Fibroblast of skin of right biceps (primary cell): ENCODE results near the gene LRP2BP.
"Not testable (repeated sequence)": the region's sequence is repeated elsewhere in the genome, so short reads cannot be mapped to it uniquely, and the experiment has no call there.

Source experiments
- DNase-seq: peaks from one replicate; pipeline ENCODE4 v3.0.0-alpha.2; 2013

Gene LRP2BP

DNA sequence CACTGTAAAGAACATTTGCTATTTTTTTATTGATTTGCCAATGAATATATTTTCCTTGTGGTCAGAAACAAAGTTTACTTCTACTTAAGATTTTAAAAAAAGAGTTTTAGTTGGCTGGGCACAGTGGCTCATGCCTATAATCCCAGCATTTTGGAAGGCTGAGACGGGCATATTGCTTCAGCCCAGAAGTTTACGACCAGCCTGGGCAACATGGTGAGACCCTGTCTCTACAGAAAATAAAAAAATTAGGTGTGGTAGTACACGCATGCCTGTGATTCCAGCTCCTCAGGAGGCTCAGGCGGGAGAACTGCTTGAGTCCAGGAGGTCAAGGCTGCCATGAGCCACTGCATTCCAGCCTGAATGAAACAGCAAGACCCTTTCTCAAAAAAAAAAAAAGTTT lies 36.8 kb downstream of the LRP2BP start:
- DNase-seq = peak; percentile 46

DNA sequence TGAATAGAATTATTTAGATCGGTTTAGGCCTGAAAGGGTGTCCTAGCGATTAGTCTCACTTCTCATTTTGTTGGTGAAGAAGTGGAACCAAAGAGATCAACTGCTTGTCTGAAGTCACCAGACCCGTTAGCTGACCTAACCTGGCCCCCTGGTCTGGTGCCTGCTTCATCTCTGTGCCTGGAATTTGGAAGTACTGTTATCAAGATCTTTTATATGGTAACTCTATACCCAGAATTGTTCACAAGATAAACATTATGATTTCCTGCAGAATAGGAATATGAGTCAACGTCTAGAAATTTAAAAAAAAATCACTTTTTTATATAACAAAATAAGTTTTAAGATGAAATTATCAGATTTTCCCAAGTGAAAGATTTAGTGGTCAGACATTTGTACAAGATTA lies 37.2 kb downstream of the LRP2BP start:
- DNase-seq = peak; percentile 70

DNA sequence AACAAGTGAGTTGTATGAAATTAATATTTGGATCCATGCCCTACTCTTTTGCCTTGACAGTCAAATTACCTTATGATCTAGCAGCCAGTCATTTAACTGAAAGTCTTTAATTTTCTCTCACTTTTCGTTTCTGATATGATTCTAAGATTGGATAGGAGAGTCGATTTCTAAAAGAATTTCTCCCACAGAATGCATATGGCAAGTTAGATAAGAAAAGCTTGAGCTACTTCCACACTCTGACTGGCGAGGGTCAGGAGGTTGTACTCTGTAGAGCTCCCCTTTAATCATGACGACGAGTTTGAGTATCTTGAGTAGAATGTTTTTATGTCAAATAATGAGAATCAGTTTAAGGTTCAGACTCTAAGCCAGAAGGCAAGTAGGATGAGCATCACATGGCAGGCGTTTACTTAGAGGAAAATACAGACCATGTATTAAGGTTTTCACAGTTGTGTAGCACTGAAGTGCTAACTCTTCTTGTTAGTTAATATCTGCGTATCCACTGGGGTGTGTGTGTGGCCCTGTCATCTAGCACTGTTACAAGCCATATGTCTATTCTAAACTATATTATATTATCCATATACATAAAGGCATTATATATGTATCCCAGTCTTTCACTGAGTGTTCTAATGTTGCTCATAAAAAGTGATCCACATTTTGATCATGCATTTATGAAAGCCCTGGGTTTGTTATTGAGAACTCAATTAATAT lies 37.8 kb downstream of the LRP2BP start:
- no peak for DNase-seq

DNA sequence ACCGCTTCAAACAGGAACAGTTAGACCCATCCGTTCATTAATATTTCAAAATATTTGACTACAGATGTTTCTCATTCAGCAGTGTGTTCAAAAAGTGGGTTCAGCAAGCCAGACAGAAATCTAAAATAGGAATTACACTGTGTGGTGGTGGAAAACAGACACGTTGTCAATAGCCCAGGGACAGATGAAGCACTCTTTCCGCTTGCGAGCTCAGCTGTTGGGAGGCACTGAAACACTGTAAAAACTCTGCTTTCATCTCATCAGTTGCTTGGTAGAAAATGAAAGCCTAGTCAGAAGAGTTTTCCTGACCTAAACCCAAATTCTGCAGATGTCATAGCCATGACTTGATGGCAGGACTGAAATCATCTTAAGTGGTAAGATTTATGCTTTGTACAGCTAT lies 38.5 kb downstream of the LRP2BP start:
- peak; percentile 34 for DNase-seq

DNA sequence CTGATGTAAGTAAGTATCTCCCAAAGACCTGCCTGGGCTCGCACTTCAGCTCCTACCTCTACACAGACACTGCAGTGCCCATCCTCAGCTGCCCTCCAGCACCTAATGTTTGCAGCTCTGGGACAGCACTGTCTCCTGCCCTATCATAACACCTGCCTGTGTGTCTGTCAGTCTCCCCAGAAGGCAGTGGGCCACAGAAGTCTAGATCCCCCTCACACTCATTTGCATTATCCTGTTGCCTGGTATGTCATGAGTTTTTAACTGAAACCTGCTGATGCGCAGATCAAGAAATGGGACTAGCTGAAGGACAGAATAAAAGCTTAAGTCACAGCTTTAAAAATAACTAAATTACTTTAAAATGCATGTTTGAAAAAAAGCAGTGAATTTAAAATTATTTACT lies 43.0 kb downstream of the LRP2BP start:
- DNase-seq = no peak

DNA sequence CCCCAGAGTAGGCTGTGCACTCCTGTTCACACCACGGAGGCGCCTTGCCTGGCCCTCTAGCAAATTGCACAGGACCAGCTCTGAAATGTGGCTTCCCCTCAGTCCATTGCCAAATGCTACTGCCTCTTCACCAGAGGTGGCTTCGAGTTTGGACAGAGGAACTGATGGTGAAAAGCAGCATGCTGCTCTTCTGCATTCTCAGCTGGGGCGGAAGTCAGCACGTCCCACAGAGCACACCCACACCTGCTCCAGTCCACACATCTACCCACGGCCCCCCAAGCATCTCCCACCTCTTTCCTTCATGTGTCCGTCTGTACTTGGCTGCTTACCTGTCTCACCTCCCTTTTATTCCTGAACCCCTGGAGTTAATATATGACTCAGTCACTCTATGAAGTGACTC lies 43.5 kb downstream of the LRP2BP start:
- no peak for DNase-seq

DNA sequence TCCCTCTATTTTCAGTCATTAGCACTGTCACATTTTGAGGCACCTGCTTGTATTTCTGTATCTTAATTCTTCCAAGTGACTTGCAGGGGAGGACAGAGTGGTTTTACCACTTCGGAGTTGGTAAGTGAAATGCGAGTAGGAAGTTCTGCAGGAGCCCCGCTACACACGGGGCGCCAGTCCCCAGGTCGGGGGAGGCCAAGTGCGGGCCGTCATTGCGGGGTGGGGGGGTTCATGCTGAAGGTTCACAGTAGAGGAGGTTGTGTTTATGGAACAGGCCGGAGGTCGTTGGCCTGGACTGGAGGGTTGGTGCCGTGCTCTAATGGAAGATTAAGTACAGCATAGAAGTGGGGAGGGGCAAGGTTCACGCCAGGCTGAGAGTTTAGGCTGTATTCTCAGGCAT lies 44.0 kb downstream of the LRP2BP start:
- DNase-seq = no peak

DNA sequence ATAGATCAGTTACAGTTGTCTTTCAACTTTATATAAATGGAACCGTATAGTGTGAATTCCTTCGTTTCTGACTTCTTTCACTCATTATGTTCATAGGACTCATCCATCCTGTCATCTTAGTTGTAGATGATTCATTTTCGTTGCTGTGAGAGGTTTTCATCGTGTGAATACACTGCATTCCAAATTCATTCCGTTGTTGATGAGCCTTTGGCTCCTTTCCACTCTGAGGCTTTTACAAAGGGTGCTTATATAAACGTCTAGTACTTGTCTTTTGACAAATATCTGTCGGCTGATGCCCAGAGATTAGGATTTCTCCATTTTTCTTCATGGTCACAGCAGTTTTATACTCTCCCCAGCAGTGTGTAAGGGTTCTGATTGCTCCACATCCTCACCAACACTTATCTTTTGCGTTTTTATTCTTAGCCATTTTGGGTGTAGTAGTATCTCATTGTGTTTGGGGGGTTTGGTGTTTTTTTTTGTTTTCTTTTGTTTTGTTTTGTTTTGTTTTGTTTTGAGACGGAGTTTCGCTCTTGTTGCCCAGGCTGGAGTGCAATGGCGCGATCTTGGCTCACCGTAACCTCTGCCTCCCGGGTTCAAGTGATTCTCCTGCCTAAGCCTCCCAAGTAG lies 48.6 kb downstream of the LRP2BP start:
- DNase-seq = peak; percentile 78

DNA sequence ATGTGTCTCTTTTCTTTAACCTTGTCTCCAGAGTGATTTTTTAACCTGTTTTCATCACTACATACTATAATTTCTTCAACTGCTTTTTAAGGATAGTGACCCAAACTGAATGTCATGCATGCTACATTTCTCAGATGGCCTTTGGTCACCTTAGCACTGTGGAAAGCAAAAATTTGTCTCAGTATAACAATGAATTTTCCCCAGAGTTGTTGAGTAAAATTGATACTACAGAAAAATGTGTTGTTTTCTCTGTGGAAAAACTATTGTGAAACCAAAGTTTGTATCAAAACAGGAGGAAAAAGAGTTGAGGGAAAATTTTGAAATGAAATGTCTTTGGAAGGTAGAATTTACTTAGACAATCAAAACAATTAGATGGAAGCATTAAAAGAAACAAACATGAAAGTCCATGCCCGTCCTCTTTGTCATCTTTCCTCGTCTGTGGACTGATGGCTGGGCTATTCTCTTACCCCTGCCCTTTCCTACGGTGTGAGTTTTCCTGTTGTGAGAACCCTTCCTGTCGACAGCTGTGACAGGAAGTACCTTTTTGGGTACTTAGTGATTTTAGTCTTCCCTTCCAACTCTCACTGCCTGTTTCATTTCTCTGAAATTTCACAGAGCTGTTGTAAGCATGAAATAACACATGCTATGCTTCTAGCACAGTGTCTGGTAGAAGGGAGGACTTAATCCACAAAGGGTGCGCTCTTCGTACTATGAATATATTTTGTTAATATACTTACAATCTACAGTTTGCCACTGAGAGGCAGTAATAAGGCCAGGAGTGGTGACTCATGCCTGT lies 50.8 kb downstream of the LRP2BP start:
- no peak for DNase-seq

DNA sequence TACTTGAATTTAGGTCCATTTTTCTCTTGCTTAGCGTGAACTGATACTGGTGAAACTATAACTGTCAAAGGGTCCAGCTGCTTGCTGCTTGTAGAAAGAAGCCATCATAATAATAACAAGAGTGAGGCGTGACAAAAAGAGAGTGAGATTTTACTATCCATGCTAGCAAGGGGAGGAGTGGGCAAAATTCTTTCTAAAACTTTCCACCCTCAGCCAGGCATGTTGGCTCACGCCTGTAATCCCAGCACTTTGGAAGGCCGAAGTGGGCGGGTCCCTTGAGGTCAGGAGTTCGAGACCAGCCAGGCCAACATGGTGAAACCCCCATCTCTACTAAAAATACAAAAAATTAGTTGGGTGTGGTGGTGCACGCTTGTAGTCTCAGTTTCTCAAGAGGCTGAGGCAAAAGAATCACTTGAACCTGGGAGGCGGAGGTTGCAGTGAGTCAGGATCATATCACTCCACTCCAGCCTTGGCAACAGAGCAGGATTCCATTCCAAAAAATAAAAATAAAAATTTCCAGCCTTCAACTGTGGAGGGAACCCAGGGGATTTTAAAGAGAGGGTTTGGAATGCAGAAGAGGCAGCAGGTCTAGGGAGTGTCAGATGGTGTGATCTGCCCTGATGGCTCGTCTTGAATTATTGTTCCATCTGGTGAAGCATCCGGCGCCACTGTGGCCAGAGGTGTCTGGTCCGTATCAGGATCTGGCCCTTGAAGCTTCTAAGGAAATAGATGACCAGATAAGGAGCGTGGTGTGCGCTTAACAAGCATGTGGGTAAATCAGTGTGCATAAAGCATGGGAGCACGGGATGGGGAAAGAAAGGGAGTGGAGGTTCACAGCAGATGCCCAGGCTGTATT lies 51.8 kb downstream of the LRP2BP start:
- peak; percentile 73 for DNase-seq

DNA sequence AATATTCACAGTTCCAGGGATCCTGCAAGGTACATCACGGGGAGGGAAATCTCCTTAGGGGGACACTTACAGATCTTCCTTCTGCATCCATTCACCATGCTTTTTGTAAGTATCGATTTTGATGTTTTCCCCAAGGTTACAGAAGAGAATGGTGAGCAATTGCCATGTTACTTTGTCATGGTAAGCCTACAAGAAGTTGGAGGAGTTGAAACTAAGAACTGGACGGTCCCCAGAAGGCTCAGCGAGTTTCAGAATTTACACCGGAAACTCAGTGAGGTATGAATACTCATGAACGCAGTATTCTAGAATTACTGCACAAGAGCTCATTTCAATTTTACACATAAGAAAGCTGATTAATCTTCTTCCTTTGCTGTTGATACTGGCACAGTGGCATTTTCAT lies 53.9 kb downstream of the LRP2BP start:
- no peak for DNase-seq

DNA sequence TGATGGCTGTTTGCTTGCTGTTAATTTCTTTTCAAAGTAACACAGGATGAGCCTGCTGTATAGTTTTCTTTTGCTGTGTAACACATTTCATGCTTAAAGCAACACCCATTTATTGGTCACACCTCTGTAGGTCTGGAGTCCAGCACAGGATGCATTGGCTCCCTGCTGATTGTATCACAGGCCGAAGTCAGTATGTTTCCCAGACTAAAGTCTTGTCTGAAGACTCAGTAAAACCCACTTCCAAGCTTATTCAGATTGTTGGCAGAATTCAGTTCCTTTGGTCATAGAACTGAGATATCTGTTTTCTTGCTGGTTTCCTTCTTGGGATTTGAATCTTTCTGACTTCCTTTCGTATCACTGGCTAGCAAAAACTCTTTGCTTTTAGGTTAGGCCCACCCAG lies 54.3 kb downstream of the LRP2BP start:
- DNase-seq = no peak

DNA sequence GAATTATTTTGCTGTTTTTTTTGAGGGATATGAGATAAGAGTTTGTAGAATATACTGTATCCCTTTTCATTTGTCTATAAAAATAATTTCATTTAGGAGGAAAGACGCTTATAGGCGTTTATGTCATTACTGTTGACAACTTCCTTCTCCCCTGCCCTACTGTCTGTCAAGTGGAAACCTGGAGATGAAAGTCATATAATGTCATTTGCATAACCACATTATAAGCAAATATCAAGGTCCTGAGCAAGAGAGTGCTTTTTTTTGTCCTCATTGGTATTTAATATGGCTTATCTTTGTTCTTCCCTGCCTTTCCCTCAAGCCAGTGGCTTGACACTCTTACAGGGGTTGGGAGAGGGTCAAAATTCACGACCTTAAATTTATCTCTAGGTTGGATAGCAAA lies 55.8 kb downstream of the LRP2BP start:
- DNase-seq = no peak

DNA sequence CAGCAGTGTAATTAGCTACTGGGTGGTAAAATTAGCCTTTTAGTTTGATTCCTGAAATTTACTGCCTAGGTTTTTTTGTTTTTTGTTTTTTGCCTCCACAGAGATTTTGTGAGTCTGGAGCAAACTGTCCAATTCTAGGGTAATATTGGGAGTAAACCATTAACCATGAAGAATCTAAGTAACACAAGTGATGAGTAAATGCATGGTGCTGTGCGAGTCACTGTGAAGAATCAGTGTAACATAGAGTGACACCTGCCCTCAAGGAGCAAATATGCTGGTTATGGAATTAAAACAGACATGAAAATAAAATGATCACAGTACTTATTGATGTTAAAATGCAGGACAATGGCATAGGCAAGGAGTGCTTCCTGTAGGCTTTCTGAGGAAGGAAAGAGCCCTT lies 60.1 kb downstream of the LRP2BP start:
- no peak for DNase-seq

DNA sequence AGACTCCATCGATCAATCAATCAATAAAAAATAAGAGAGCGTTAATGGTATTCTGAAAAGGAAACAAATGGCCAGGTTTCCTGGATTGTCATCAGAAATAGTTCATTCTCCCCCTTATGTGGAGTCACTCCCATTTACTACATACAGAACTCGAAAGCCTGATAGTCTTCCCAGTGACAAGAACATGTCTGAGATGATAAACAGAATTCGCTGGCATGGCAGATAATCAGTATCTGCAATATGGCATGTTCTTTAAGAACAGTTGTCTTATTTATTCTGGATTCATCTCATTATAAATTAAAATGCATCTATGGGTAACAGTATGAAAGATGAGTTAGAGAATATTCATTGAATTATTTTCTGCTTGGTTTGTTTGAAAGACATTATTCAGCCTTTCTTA lies 61.4 kb downstream of the LRP2BP start:
- DNase-seq = no peak

DNA sequence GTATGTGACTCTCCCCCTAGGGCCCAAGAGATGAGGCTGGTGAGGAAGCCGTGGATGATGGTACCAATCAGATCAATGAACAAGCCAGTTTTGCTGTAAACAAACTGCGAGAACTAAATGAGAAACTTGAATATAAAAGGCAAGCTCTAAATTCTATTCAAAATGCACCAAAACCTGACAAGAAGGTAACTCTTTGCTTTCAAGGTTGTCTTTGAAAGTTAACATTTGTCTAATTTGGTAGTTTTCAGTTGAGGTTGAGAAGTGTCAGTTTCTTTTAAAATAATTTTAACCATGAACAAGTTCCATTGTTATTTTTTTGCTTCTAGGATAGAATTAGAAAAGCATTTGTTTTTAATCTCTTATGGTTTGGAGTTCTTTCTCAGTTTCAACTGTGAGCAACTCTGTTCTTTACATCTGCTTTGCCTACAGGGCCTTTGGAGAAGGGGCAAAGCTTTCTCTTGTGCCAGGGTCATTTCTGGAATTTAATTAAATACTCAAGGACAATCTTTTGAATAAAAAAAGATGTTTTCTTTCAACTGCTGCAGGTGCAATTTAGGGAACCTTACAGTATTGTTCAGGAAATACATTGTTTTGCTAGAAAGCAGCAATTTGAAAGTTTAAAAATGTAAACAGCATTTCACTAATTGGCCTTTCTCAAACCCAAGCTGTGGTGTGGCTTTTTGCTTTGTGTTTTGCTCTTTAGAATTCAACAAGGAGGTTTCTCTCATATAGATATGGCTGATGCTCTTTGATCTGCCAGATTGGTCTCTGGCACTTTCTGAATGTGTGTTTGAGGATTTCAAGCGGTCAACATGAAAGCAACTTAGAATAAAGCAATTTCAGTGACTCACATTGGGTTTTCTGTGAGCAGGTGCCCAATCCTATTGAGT lies 62.9 kb downstream of the LRP2BP start:
- no peak for DNase-seq

DNA sequence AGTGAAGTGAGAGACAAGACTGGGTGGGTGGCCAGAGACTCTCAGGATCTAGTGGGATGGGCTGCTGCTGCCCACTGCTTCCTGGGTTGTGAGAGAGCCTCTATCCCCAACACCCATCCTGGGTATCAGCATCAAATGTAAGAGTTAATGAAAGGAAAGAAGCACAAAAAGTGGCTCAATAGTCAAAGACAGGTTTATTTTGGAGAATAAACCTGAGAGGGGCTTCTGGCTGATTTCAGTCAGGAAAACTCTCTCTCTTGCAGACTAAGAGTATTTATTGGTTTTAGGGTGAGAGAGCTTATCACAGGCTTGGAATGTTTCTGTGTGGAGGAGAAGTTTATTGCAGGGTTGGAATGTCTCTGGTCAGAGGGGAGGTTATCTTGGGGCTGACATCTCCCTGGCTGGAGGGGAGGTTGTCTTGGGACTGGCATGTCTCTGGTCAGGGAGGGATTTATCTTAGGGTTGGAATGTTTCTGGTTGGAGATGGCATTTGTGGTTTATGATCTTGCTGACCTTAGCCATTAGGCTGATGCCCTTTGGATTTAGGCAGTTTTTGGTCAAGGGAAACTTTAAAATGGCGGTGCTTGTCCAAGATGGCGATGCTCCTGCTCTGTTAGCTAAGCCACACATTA lies 65.7 kb downstream of the LRP2BP start:
- DNase-seq = not testable (repeated sequence)

DNA sequence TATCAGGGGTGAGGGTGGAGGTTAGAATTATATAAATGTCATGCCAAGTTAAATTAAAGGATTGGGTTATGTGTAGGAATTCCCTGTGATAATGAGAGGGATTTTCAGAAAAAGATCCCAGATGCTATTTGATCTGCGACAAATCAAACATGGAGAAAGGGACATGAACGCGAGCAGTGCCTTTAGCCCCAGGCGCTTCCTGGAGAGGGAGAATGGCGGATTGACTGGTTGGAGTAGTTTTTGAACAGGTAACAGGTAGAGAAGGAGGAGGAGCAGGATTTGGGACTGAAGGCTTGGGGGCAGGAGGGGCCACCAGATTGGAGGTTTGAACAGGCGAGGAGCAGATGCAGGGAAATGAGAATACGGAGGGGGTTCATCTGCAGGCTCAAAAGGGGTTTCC lies 67.1 kb downstream of the LRP2BP start:
- no peak for DNase-seq

DNA sequence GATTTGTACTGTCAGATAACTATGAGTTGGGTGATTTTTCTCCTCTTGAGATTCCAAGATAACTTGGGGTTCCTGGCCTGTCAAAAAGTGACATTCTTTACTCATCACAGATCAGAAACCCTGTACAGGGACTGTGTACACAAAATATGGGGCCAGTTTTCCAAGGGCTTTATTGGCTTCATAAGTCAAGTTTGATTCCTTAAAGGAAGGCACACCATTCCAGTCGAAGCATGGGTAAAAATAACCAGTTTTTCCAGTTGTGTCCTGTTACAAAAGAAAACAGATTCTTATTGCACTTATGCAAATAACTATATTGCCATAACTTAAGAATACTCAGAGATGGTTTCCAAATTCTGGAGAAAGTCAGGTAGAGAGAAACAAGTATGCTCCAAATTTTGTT lies 70.0 kb downstream of the LRP2BP start:
- DNase-seq = not testable (repeated sequence)

DNA sequence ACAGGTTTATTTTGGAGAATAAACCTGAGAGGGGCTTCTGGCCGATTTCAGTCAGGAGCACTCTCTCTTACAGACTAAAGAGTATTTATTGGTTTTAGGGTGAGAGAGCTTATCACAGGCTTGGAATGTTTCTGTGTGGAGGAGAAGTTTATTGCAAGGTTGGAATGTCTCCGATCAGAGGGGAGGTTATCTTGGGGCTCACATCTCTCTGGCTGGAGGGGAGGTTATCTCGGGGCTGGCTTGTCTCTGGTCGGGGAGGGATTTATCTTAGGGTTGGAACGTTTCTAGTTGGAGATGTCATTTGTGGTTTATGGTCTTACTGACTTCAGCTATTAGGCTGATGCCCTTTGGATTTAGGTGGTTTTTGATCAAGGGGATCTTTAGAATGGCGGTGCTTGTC lies 71.4 kb downstream of the LRP2BP start:
- DNase-seq = not testable (repeated sequence)

DNA sequence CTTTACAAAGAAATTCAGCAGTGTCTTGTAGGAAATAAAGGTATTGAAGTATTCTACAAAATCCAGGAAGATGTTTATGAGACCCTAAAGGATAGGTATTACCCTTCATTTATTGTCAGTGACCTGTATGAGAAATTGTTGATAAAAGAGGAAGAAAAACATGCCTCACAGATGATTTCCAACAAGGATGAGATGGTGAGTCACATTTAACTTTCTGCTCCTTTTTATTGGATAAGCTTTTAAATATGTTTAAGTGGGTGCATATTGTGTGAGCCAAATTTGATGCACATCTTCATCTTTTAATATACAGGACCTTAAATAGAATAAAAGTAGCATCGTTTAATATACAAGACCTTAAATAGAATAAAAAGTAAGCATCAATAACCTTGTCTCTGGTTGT lies 72.1 kb downstream of the LRP2BP start:
- DNase-seq = no peak

DNA sequence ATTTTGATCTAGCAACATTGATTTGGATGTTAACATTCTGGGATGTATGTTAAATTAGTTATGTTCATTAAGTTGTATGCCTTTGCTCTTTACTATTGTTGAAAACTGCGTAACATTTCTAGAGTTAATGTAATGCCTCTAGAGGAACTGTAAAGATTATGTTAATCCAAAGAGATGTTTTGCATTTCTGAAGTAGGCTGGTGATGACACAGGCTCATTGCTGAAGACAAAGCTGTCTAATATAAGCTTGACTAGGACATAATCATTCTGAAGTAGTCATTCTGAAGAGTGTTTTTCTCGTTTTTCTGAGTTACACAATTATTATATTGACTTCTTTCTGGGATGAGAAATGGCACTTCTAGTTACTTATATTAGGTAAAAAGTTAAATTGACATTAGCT lies 72.9 kb downstream of the LRP2BP start:
- DNase-seq = no peak
